Transverse colon (tissue), 3 donors: Measurements from ENCODE around the gene LRP1B.
A peak's percentile ranks its signal among the peaks of the same experiment; 100 is the strongest.

Source experiments
- CTCF ChIP-seq, 5 experiments: fragments of 200-600 bp in 3 of 5; fragments of 450-650 bp in 2 of 5; sonication (generic) in 3 of 5; IDR thresholded peaks; 1 replicate in 2 of 5; 2 replicates in 3 of 5; pipeline ENCODE4 v1.5.1; 2016 to 2017; ENCODE audit warnings: antibody characterized with exemption in 5 of 5, inconsistent platforms in 3 of 5, mild to moderate bottlenecking in 2 of 5, moderate library complexity in 1 of 5
- EP300 ChIP-seq: sonication (generic); formaldehyde crosslinking; IDR thresholded peaks from one replicate; pipeline ENCODE4 v1.6.1; 2017; ENCODE audit warnings: antibody characterized with exemption, low read depth

- TF ChIP-seq CTCF (IDR thresholded peaks at IDR 0.05), result peak in 3 of 5 experiments; percentile 23 to 34 (median 30)
- TF ChIP-seq EP300, result no peak
These were observed 1544.4 kb downstream of the LRP1B start for GRCh38 chr2:140586379-140586778.
